CD4-positive, alpha-beta T cell treated with Interleukin-15 for 4 hours (primary cell): ENCODE results near the gene C2orf68.
A peak's percentile ranks its signal among the peaks of the same experiment; 100 is the strongest.
"Not testable (repeated sequence)": the region's sequence is repeated elsewhere in the genome, so short reads cannot be mapped to it uniquely, and the experiment has no call there.

Source experiments
- DNase-seq: peaks from one replicate; pipeline ENCODE4 v3.0.0-alpha.2; 2020; ENCODE audit warnings: low spot score

The C2orf68 gene

DNA sequence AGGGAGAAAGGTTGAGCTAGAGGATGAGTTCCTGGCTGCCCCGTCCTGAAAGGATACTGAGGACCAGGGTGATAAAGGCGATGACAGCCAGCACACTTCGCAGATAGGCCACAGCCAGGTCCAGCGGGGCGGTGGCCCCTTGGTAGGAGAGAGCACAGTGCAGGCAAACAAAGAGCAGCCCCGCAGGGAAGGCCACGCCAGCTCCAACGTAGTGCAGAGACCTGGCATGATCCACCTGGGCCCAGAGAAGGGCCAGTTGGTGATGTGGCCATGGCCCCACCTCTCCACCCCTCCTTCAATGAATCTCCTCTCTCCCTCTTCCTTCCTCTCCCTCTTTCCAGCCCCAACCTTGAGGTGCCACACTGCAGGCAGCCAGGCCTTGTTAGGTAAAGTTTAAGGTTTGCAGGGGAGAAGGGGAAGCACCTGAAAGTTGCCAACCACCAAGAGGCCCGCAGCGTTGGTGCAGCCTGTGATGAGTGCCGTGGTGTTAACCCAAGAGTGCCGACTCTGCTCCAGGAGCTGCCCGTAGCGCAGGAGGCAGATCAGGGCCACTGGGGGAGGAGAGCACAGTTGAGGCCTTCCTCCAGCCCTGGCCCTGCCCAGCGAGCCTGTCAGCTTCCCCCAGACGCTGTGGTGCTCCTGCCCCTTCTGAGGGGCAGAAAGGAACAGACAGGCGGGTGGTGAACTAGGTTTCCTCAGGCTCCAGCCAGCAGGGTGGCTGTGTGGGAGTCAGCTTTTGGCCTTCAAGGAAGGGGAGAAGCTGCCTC lies 12.2 kb downstream of the C2orf68 start:
- DNase-seq = no peak

DNA sequence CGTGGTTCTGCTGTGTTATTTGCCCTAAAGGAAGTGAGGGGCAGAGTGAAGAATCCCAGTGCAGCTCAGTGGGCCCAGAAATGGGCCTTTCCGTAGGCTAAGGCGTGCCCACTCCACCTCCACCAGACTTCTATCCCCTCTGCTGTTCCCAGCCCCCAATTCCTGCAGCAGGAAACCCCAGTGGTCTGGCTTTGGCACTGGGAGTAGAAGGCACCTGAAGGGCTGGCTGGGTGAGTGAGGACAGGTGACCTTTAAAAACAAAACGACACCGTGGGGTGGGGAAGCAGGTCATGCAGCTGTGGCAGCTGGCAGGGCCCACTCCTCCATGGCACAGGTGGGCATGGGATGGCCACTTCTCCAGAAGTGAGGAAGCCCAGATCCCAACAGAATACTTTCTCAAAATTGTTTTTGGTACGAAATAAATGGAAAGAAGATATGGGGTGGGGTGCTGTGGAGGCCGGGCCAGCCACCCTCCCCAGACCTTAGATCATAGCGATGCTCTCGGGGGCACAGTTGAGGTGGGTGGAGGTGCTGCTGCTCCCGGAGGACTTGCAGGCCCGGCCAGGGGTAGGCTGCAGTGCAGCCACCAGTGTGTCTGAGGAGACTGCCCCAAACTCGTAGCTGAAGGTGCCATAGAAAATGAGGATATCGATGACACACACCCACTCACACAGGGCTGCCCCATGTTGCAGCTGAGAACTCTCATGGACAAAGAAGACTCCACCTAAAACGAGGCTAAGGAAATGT lies 13.1 kb downstream of the C2orf68 start:
- DNase-seq = no peak

DNA sequence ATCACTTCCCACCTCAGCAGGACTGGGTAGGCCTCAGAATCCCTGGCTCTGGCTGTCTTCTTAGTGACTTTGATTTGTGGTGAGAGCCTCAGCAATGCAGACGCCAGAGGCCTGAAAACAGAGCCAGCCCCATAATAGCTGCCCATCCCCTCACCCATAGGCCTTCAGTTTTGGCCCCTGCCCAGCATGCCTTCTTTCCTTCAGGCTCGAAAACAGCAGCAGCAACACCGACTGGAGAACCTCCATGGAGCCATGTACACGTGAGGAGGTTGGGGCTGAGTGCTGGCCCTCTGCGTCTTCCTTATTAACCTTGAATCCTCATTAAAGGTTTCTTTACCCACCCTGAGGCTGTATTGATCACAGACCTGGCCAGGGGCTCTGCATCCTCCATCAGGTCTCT lies 14.6 kb downstream of the C2orf68 start:
- no peak for DNase-seq

DNA sequence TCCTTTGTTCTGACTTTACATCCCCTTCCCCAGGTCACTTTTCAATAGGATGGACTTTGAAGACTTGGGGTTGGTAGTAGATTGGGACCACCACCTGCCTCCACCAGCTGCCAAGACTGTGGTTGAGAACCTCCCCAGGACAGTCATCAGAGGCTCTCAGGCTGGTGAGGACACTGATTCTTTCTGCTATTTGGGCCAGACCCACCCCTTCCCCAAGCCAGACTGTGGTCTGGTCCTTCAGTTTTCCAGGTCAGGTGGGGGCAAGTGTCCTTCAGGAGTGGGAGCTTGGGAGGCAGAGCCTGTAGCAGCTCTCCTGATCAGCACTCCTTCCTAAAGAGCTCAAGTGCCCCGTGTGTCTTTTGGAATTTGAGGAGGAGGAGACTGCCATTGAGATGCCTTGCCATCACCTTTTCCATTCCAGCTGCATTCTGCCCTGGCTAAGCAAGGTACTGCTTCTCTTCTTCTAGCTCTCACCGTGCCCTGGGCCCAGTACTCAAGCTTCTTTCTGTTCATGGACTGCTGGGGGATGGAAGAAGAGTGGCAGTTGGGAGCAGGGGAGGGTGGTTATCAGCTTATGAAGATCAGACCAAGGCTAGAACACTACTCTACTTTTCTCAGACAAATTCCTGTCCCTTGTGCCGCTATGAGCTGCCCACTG lies 15.3 kb downstream of the C2orf68 start:
- no peak for DNase-seq

DNA sequence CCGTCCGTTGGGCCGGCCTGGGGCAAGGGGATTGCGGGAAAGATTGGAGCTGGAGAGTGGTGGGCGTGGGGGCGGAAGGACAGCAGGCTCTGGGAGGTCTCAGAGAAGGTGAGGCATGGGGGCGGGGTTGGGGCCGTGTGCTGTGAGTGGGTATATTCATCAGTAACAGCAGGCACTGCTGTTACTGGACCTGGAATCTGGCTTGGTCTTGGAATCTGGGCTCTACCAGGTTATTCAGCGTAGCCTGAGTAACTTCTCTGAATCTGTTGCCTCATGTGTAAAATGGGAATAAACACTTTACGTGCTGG lies 15.9 kb downstream of the C2orf68 start:
- no peak for DNase-seq

DNA sequence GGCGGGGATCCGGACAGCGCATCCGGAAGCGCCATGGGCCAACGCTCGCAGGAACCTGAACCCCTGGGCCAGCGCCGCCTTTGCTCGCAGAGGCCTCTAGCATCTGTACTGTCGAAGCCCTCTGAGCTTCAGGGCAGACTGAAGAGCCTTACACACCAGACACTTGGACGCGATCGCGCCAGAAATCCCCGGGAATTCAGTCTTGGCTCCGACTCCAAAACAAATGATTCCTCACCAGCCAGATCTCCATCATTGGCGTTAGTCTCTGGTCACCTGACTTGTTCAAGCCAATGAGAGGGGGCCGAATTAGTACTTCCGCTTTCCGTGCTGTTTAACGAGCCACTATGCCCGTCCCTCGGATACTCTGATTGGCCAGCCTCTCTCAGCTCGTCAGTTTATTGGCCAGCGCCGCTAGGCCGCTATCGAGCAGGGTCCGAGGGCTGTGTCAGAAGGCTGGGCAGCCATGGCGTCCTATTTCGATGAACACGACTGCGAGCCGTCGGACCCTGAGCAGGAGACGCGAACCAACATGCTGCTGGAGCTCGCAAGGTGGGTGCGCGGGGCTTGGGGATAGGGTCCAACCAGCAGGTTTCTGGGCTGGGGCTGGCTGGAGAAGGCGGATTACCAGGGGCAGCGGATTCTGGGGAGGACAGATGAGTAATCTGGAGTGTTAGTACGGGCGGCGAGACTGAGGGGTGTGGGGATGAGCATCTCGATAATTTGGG lies 16.4 kb downstream of the C2orf68 start, which contains the start of gene RNF181:
Gene RNF181 (plus strand): TSS at position 445 of the 725 bp plus-strand sequence. CDS start 19 bp downstream, at position 464.
- peak; percentile 95 for DNase-seq

DNA sequence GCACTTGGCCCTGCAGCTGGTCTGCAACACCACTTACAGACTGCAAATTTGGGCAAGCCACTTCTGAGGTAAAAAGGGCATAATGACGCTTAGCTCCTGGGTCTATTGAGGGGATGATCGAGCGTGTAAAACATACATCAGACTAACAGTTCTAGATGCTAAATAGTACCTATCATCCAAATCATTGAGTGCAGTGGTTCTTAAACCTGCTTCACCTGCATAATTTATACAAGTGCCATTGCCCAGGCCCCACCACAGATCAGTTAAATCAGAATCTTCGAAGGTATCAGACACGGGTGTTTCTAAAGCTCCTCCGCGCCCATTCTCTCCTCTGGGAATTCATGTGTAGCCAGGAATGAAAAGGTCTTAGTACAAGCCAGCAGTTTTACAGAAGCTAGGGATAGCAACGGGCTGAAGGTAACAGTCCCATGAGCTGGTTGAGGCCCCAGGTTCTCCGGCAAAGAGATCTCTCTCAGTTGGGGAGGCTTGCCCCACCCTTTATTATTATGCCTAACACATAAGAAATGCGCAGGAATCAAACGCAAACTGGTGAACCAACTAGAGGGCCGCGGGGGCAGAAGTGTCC lies 17.1 kb downstream of the C2orf68 start:
- DNase-seq = no peak

DNA sequence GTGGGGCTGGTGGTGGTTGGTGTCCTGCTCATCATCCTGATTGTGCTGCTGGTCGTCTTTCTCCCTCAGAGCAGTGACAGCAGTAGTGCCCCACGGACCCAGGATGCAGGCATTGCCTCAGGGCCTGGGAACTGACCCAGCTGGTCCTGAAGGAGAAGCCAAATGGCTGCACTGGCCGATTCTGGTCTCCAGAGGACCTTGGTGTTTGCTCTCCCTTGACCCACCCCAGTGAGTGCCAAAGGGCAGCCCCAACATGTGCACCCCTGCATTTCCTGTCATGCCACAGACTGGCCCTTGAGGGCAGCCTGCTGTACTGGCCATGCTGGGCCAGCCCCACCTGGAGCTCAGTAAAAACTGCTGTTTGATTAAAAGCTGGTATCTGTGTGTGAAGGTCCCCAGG lies 18.8 kb downstream of the C2orf68 start:
- DNase-seq = no peak

DNA sequence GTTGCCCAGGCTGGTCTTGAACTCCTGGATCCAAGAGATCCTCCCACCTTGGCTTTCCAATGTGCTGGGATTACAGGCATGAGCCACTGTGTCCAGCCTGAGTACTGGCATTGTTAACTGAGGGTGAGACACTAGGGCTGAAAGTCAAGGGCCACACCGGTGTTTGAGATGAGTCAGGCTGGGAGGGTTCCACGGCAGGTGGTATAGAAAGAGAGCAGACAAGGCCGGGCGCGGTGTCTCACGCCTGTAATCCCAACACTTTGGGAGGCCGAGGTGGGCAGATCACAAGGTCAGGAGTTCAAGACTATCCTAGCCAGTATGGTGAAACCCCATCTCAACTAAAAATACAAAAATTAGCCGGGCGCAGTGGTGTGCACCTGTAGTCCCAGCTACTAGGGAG lies 19.6 kb downstream of the C2orf68 start:
- not testable (repeated sequence) for DNase-seq

DNA sequence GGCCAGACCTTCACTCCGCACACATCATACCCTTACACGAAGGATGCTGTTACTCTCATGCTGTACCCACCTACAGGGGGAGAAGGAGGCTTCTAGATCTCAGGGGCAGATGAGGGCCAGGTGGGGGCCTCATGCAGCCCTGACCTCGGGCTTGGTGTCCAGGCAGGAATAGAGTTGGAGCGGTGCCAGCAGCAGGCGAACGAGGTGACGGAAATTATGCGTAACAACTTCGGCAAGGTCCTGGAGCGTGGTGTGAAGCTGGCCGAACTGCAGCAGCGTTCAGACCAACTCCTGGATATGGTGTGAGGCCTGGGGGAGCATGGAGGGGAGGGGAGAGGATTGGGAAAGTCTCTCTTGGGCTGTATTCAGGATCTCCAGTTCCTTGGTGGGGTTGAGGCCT lies 20.3 kb downstream of the C2orf68 start:
- no peak for DNase-seq

DNA sequence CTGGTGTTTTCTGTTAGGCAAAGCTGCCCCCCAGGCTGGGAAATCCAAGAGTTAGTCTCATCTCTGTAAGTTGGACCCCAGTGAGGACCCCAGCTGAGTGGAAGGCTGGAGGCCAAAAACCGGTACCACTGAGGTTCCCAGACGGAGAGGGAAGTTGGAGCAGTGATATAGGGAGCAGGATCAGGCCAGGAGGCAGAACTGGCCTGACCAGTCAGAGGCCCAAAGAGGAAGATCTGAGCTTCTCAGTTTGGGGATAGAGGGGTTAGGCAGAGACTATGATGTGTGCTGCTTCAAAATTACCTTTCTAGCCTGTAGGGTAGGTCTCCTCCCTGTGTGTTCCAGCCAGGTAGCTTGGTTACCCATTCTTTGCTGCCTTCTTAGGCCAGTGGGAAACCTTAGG lies 20.9 kb downstream of the C2orf68 start:
- DNase-seq = no peak

DNA sequence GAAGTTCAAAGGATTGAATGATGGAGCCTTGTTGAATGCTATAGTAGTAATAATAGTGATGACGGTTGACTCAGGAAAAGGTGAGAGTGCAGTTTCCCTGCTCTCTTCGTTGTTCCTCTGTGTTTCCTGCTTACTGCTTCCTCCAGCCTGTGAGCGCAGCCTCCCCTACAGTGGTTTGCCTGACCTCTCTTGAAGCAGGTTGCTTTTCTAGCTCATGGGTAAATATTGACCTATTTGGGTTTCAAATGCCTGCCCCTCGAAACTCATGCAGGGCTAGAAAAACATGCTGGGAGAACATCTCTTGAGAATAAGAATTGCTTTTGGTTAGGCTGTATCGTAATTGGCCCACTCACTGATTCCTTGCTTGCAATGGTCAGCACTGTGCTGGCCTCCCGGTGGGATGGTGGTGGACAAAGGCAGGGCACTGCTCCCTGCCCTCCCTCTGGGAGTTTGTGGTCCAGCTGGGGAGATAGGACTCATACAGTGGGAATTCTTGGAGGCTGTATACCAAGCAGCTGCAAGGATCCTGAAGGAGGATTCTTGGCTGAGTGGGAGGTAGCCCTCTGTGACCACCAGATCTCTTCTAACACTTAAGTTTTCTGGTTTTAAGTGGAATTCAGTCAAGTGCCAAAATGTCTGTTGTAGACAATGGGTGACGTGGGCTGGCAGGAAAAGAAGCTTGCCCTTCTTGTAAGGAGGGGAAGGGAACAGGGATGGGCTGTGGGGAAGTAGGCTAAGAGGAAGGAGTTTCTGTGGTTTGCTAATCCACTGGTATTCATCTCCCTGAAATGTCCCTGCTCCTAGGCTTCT lies 21.7 kb downstream of the C2orf68 start:
- DNase-seq = no peak

DNA sequence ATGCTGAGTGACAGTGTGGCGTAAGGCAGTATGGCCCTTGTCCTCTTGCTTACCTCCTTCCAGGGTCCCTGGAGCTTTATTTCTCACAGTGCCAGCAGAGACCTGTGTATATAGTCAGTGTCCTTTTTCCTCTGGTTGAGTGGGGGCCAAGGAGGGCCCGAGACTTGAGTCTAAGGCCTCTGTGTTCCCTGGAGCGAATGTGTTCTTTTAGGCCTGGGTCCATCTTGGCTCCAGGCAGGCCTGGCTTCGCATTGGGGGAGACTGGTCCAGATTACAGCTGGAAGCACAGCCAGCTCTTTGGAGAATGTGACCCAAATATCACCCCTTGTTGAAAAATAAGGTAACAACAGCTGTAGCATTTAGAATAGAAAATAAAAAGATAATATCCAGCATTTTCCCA lies 22.7 kb downstream of the C2orf68 start:
- DNase-seq = no peak

DNA sequence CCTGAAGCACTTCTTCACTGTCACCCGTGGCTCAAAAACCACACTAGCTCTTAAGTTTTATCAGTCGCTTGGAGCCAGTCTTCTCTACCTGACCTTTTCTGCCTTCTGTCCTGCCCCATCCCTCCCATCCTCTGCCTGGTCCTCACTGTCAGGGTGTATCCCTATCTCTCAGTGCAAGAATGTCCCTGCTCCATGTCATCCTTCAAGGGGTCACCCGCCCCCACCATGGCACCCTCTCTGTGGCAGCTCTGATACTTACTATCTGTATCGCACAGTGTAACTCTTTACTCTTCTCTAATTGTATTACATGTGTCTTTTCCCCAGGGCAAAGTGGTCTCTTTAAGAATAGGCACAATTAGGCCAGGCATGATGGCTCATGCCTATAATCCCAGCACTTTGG lies 23.2 kb downstream of the C2orf68 start:
- DNase-seq = no peak

DNA sequence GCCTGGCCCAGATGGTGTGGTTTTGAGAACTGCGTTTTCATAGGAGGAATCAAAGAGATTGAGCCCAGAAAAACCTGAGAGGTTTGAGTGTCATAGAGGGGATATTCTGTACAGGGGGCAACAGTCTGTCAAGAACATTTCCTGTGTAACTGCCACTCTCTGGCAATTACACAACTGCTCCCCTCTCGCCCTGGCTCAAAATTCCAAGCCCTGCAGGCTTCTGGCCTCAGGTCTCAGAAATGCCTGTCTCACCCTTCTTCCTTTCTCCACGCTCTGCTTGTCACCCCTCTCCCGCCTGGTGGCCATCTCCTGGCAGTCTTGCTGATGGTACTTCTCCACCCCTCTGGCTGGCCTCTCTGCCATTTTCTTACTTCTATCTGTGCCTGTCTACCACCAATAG lies 23.6 kb downstream of the C2orf68 start:
- DNase-seq = no peak

DNA sequence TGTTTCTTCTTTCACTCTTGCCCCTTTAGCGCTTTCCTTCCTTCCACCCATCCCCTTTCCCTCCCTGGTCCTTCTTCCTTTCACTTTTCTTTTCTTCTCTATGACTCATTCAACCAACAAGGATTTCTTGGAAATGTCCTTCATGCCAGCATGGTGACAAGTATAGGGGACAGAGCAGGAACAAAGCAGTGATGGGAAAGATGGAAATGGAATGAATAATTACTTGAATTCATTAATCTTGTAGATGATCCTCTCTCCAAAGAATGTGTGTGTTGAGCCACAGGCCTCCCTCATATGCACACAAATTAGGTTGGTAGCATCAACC lies 26.1 kb downstream of the C2orf68 start:
- DNase-seq = no peak

DNA sequence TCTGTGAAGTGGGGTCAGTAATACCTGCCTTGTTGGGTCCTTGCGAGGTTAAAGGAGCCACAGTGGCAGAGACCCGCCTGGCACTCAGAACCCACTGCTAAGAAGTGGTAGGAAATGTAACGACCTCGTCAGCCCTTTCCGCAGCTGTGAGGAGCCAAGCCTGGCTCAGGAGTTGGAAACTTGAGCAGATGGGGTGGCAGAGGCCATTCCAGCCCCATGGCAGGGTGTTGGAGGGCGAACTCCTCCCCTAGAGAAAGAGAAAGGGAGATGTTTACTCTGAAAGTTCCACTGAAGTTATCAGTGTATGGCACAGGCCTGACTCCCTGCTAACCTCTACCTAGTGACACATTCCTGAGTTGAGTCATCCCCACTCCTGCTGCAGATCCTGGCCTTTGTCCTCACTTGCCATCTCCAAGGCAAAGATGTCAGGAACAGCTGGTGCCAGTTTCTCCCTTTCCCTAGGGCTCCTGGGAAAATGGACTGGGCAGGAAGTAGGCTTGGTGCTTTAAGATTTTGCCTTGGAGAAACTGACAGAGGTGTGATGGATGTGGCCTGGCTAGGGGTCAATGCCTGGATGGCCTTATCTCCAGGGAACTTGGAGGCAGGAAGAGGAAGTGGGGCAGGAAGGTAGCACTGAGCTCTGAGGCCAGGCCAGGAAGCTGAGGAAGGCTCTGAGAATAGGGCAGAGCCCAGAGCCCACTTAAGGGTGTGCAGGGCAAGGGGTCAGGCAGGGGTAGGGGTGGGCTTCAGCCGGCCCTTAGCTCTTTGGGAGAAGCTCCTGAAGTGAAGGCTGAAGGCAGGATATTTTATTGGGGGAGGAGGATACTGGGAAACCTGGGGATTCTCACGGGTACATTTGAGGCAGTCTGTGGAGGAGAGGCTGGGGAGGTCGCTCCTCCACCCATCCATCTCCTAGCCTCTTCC lies 26.7 kb downstream of the C2orf68 start:
- DNase-seq = no peak

DNA sequence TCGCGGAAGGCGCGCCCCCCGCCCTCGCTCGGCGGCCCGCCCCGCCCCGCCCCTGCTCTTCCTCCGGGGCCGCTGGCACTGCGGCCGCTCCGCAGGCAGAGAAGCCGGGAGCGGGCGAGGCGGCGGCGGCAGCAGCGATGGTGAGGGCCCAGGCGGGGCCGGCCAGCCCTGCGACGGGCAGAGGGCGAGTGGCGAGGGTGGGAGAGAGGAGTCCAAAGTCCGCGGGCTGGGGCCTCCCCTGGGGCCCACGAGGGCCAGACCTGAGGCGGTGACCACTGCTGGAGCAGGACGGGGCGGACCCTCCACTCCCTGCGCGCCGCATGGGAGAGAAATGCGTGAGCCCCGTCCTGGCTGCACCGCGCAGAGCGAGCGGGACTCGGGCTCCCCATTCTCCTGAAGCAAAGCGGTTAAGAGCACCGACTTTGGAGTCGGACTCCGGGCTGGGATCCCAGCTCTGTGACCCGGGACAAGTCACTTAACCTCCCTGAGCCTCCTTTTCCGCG lies 27.5 kb downstream of the C2orf68 start, which contains the start of gene VAMP5:
Gene VAMP5 (plus strand): TSS at position 78 of the 503 bp plus-strand sequence. CDS start 60 bp downstream, at position 138.
- no peak for DNase-seq

DNA sequence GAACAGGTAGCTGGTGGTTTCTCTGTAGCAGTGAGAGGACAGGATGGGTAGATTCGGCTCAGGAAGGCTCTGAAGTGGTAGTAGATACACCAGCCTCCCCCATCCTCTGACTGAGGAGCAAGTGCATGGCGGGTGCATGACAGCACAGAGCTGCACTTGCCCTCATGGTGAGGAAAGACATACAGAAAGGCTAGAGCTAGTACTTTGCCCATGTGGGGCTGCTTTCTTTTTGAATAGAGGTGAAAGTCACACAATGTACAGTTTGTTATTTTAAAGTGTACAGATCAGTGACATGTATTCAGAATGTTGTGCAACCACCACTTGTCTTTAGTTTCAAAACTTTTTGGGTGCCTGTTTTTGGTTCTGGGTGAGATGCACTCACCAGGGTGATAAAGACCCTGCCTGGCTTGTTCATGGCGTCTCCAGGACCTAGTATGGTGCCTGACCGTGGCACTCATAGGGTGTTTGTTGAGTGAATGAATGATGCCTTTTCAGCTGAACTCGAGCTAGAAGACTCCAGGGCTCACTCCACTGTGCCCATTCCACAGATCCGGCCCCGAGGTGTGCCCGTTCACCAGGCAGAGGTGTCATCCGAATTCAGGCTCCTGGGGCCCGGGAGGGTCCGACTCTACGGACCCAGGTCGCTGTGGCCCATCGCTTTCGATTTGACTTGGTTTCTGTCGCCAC lies 28.1 kb downstream of the C2orf68 start:
- DNase-seq = no peak
